ENCODE results near the gene FHIP2A.
"Not testable (repeated sequence)": the region's sequence is repeated elsewhere in the genome, so short reads cannot be mapped to it uniquely, and the experiment has no call there.

FHIP2A gene

GRCh38 chr10:114821293-114821914 lies at the start of gene FHIP2A:
Gene FHIP2A (plus strand): TSS chr10:114821780. CDS start chr10:114822079, 299 bp downstream.
- DNase-seq (ENCODE audit: low read depth) = peak; percentile 75

- DNase-seq (ENCODE audit: low read depth) = no peak
Observed at GRCh38 chr10:114772496-114773196, 48.9 kb upstream of the FHIP2A start.

DNA sequence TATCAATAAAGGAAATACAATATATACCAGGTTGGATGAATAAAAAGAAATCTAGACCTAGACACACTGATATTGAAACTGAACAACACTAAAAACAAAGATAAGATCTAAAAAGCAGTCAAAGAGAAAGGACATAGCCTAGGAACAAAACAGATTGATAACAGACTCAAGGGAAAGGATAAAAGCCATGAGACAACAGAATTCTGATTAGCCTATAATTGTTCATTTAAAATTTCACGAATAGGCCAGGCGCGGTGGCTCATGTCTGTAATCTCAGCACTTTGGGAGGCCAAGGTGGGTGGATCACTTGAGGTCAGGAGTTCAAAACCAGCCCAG lies 48.4 kb upstream of the FHIP2A start:
- DNase-seq (ENCODE audit: low read depth) = no peak

DNA sequence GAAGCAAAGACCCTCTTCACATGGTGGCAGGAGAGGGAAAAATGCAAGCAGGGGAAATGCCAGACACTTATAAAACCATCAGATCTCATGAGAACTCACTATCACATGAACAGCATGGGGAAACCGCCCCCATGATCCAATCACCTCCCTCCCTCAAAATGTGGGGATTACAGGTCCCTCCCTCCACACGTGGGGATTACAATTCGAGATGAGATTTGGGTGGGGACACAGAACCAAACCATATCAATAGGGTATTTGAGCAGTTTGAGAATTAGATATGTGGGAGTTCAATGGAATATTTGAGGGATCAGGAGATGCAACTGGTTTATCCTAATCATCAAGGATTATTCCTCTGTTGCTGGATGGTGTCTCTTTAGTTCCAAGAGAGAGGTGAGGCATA lies 46.5 kb upstream of the FHIP2A start:
- not testable (repeated sequence) for DNase-seq (ENCODE audit: low read depth)

DNA sequence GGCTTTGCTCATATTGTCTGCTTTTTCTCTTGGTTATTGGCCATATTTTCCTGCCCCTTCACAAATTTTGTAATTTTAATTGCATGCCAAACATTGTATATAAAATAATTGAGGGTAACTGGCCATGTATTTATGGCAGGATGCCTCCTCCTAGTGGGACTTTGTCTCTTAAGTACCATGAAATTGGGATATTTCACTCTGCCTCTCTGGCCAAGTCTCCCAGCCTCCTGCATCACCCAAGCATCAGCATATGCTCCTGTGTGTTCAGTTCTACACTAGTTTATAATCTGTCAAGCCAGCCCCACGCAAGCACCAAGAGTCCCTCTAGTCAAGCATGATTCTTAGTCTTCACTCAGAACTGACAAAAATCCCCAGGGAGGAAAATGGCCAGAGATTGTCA lies 44.2 kb upstream of the FHIP2A start:
- DNase-seq (ENCODE audit: low read depth) = no peak

DNA sequence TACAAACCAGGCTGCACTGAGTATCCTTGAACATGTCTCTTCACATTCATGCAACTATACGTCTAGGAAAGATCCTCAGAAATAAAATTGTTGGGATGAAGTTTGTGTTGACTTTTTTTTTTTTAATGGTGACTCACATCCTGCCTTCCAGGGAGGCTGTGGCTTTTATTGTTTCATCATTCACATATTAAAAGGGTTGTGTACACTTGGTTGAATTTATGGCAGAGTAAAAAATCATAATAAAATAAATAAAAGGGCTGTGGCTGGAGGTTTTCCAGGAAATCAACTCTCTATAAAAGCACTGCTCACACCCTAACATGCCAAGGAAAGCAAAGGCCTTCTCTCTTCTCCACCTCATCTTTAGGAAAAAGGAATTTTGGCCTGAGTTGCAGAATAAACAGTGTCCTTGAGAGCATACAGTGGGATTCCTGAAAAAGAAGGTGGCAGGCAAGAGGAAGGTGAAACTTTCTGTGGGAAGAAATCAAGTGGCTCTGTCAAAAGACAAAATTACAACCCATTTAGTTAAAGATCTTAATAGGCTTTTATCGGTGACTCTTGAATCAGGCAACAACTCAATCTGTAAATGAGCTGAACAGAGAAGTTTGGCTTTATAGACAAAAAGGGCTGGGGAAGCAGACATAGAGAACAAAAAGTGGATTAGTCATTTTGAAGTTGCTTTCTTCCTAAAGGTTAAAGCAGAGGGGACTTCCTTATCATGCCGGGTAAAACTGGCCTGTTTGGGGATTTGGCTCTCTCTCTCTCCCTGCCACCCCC lies 41.6 kb upstream of the FHIP2A start:
- DNase-seq (ENCODE audit: low read depth) = no peak

DNA sequence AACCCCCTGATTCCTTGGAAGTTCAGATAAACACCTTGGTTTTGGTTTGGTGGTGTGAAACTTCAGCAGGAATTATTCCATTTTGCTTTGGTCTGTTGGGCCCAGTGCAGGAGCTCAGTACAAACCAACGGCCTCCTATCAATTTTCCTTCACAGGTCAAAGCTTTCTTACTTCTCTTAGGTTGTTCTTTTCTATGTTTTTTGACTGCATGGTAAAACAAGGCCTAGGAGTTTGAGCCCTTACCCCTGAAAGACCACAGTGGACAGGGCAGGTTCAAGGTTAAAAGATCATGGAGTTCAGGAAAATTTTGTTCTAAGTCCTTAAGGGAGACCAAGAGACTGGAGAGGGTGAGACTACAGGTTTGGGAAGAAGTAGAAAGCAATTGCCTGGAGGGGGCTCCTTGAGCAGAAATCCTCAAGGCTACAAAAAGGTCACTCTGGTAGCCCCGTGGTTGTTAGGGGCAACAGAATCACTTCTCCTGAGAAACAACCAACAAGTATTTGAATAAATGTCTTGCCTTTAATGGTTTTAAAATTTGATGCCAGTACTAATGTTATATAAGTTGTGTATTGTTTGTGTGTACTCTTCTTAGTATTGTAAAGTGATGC lies 40.9 kb upstream of the FHIP2A start:
- DNase-seq (ENCODE audit: low read depth) = no peak

DNA sequence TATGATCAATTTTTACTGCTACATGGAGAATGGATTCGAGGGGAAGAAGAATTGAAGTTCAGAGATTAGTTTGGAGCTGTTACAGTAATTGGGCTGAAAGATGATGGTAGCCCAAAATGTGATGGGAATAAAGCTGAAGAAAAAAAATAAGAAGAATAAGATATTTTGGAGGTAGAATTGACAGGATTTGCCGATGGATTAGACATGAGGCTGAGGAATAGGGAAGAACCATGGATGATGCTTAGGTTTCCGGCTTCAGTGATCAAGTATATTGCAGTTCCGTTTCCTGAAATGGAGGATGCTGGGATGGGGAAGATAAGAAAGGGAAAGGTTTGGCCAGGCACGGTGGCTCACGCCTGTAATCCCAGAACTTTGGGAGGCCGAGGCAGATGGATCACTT lies 38.9 kb upstream of the FHIP2A start:
- no peak for DNase-seq (ENCODE audit: low read depth)

DNA sequence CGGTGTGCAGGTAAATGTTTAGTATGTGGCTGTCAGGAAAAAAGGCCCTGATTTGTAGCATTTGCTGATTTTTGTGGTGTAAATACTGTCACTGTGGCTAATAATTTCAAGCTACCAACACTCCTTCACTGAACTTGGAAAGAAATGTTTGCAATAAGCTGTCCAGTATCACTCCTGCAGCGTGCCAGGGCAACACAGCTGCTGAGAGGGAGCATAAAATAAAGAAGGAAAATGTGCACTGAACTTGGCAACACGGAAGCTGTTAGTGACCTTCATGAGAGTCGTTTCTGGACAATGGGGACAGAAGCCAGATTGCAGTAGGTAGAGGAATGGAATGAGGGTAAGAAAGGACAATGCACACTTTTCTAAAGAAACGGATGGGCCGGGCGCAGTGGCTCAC lies 37.9 kb upstream of the FHIP2A start:
- no peak for DNase-seq (ENCODE audit: low read depth)

DNA sequence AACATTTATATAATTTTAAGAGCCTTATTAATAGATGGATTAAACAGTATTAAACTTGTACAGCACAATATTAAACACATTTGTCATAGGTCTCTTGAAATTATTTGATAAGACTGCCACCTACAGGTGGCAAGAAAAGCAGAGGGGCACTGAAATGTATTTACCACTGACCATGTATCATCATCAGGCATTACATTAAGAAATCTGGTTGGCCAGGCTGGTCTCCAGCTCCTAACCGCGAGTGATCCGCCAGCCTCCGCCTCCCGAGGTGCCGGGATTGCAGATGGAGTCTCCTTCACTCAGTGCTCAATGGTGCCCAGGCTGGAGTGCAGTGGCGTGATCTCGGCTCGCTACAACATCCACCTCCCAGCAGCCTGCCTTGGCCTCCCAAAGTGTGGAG lies 35.1 kb upstream of the FHIP2A start:
- not testable (repeated sequence) for DNase-seq (ENCODE audit: low read depth)

DNA sequence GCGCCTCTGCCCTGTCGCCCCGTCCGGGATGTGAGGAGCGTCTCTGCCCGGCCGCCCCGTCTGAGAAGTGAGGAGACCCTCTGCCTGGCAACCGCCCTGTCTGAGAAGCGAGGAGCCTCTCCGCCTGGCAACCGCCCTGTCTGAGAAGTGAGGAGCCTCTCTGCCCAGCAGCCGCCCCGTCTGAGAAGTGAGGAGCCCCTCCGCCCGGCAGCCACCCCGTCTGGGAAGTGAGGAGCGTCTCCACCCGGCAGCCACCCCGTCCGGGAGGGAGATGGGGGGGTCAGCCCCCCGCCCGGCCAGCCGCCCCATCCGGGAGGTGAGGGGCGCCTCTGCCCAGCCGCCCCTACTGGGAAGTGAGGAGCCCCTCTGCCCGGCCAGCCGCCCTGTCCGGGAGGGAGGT lies 34.4 kb upstream of the FHIP2A start:
- not testable (repeated sequence) for DNase-seq (ENCODE audit: low read depth)

GRCh38 chr10:114791768-114792167 lies 29.8 kb upstream of the FHIP2A start:
- no peak for DNase-seq (ENCODE audit: low read depth)

DNA sequence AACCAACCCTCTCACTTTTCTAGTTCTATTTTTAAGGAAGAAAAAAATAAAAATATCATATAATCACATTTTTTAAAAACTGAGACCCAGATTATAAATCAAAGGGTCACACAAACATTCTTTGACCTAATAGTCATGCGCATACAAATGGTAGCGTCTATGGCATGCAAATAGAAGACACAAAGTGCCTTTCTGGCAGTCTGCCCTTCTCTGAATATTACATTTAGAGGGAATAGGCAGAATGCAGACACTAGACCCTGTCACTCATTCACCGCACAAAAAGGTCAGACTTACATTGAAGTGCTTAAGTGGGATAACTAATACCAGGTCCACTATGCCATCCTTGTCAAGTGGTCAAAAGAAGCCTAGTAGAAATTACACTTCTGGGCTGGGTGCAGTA lies 26.5 kb upstream of the FHIP2A start:
- no peak for DNase-seq (ENCODE audit: low read depth)

- DNase-seq (ENCODE audit: low read depth) = no peak
Observed at GRCh38 chr10:114800361-114800760, 21.2 kb upstream of the FHIP2A start.

DNA sequence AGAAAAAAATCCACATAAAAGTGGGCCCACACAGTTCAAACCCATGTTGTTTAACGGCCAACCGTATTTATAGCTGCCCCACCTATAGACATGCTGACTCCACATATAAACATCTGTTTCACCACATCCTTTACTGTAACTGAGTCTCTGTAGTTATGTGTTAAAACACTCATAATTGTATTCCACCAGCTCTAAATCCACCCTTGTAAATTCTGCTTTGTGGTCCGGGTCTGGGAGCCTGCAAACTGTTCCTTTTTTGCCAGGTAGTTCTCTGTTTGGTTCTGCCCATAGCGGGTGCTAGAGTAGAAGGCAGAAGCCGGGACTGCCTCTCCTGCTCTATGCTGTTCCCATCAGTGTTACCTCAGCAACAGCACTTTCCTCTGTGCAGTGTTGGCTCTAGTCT lies 20.2 kb upstream of the FHIP2A start:
- DNase-seq (ENCODE audit: low read depth) = no peak

DNA sequence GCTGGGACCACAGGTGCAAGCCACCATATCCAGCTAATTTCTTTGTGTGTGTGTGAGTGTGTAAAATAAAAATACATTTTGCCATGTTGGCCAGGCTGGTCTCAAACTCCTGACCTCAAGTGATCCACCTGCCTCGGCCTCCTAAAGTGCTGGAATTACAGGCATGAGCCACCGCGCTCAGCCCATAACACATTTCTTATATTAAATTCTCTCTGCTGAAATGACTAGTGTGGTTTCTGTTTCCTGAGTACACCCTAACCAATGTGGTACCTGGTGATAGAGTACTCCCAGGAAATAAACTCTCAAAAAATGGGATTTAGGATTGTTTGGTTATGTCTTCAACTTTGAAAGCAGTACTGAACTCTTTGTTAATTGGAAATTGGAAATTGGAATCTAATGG lies 19.4 kb upstream of the FHIP2A start:
- DNase-seq (ENCODE audit: low read depth) = no peak

DNA sequence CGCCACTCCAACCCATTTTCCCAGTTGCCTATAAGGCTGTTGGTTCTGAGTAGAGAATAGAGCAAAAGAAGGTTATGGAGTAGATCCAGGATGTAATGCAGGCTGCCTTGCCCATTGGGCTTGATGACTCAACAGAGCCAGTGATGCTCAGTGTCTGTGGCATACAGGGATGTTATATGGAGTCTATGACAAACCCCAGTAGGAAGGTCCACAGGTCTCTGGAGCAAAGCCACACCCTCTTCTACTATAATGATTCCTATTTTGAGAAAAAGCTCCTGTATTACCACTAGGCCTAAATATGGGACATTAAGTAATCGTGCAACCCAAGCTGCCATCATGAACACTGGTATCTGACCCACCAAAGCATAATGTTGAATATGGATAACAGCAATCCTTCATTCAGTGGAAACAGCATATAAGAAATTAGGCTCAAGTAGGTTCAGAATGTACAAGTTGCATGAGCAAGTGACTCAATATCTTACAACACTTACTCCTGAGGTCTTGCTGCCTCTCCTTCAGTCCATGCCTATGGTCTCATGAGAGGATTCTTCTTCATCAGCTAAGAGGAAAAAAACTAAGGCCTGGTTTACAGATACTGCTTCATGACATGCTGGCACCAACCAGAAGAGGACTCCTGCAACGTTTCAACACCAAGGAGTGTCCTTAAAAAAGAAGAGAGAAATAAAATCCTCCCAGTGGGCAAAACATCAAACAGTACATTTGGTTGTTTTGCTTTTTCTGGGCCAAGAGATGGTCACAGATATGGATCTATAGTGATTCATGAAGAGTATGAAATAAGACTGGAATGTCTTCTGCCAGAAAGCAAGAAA lies 14.8 kb upstream of the FHIP2A start:
- DNase-seq (ENCODE audit: low read depth) = no peak

DNA sequence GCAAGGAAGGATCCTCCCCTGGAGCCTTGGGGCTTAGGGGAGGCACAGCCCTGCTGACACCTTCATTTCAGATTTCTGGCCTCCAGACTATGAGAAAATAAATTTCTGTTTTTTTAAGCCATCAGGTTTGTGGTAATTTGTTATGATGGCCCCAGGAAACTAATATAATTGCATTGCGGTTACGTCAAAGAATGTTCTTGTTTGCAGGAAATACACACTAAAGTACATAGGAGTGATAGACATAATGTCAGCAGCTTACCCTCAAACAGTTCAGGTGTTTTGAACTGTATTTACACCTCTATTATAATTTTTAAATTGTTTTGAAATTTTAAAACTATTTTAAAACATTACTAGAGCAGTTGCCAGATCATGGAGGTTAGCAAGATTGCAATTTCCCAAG lies 12.6 kb upstream of the FHIP2A start:
- no peak for DNase-seq (ENCODE audit: low read depth)

DNA sequence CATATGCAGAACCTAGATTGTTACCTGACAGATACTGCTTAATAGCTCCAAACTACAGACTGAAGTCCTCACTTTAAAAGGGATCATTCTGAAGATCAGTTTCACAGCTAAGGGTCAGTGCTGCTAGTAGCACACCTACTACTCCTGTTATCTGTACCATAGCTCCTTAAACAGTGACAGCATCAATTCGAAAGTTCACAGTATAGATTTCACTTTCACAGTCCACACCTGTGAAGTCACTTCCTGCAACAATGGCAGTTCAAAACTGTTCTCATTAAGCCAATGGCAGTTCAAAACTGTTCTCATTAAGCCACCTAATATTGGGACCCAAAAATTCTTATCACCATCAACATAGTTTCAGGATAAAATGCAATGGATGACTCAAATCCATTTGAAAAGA lies 10.7 kb upstream of the FHIP2A start:
- DNase-seq (ENCODE audit: low read depth) = no peak

DNA sequence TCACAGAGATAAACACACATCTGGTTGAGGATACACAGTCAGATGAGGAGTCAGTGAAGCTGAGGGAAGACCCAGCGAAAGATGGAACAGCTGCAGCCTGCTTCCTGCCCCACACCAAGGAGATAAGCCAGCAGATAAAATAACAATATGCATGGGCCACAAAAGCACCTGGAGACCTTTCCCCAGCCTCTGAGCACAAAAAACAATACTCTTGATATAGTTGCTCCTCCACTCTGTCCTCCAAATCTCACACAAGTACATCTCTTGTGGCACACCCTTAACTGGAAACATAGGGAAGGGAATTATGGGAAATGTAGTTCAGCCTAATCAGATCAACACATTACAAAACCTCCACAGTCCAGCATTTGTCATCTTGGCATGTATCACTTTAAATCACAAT lies 9.7 kb upstream of the FHIP2A start:
- DNase-seq (ENCODE audit: low read depth) = no peak

- no peak for DNase-seq (ENCODE audit: low read depth)
Observed at GRCh38 chr10:114815791-114816190, 5.8 kb upstream of the FHIP2A start.

- no peak for DNase-seq (ENCODE audit: low read depth)
Observed at GRCh38 chr10:114816308-114816707, 5.3 kb upstream of the FHIP2A start.

Measured in stimulated activated CD4-positive, alpha-beta T cell treated with anti-CD3 and anti-CD28 coated beads, Interleukin-2, amount 100 ng/mL, for 4 hours (primary cell).